Activated naive CD8-positive, alpha-beta T cell treated with anti-CD3 and anti-CD28 coated beads for 36 hours (primary cell): ENCODE measurements around the gene HDGFL2. TPM values are rescaled to one million over a fixed set of nuclear protein-coding genes. Genes with fewer than 3 reads are reported as not detected.

Source experiments
- DNase-seq: peaks from one replicate; pipeline ENCODE4 v3.0.0; 2021
- H3K27ac Mint-ChIP-seq: one replicate; pipeline ENCODE4 v1.8.0; 2022; ENCODE audit warnings: mild to moderate bottlenecking, moderate library complexity, mixed read lengths
- H3K27me3 Mint-ChIP-seq: one replicate; pipeline ENCODE4 v1.8.0; 2022; ENCODE audit warnings: mild to moderate bottlenecking, mixed read lengths
- H3K36me3 Mint-ChIP-seq: one replicate; pipeline ENCODE4 v1.8.0; 2021; ENCODE audit warnings: mild to moderate bottlenecking, mixed read lengths
- H3K4me1 Mint-ChIP-seq: one replicate; pipeline ENCODE4 v1.8.0; 2021; ENCODE audit warnings: mixed read lengths
- H3K4me3 Mint-ChIP-seq: one replicate; pipeline ENCODE4 v1.8.0; 2022; ENCODE audit warnings: mild to moderate bottlenecking, moderate library complexity, mixed read lengths
- H3K9me3 Mint-ChIP-seq: one replicate; pipeline ENCODE4 v1.8.0; 2022; ENCODE audit warnings: mixed read lengths
- total RNA-seq, 2 experiments: library from RNA; stranded (reverse); gene quantifications; one replicate each; pipeline ENCODE4 v1.2.3, GENCODE V29; 2021

Gene HDGFL2
- total RNA-seq = 10 to 100 TPM; 45.5 to 47.0 TPM

DNA sequence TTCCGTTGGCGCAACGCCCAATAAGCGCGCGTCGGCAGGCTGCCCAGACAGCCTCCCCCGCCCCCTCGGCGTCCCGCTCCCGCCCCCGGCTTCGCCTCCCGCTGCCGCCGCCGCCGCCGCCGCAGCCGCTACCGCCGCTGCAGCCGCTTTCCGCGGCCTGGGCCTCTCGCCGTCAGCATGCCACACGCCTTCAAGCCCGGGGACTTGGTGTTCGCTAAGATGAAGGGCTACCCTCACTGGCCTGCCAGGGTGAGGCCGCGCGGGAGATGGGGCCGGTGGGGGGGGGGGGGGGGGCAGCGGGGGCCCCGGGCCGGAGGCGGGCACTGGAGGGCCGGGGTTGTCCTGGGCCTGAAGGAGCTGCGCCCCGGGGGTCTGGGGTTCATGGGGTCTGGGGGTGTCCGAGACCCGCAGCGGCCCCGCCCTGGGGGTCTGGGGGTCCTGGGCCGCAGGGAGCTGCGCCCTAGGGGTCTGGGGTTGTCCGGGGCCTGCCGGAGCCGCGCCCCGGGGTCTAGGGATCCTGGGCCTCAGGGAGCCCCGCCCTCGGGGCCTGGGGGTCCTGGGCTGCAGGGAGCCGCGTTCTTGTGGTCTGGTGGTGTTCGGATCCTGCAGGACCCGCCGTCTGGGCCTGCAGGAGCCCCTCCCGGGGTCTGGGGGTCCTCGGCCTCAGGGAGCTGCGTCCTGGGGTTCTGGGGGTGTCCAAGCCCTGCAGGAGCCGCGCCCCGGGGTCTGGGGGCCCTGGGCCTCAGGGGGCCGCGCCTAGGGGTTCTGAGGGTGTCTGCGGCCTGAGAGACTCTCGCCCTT lies at the start of gene HDGFL2:
HDGFL2 (plus strand) TSS at position 124 of the 801 bp plus-strand sequence; CDS start at position 178, 54 bp downstream.
- peak within 1 kb of the TSS; percentile 63 for H3K27ac Mint-ChIP-seq
- H3K9me3 Mint-ChIP-seq = no peaks in the 10 kb centered on the region
- peak within 1 kb of the TSS; percentile 85 for H3K4me3 Mint-ChIP-seq
- peaks cover 21% of the 10 kb centered on the region for H3K4me1 Mint-ChIP-seq
- no peak for DNase-seq
- H3K27me3 Mint-ChIP-seq = no peaks in the 10 kb centered on the region
- peaks cover 3% of the 10 kb centered on the region for H3K36me3 Mint-ChIP-seq

DNA sequence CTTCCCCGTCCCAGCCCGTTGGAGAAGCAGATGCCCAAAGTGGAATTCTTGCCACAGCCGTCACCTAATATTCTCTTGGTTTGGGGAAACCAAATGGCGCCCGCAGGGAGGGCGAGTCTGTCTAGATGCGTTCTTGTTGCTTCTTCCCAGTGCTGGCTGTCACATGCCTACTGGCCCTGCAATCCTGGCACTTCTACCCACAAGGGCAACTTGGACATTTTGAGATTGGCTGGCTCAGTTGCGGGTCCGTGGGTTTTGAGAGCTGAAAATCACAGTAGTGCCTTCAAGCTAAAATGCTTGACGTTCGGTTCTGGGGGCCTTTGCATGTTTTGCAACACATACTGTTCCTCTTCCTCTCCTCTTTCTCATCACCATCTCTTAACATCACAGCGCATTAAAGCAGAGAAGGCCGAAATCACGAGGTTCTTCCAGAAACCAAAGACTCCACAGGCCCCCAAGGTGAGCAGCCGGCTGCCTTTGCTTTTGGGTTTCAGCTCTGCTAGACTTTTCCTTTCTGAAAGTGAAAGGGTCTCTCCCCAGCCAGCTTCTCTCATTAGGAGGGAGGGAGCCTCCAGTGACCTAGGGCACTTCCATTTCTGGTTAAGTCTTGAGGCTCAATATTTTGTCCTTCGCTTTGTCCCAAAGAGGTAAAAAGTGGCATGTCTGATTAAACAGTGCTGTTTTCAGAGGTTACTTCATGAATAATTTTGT lies 48.5 kb upstream of the HDGFL2 start:
- Mint-ChIP-seq H3K36me3 (peaks cover 17% of the 10 kb centered on the region), H3K4me3 (no peak overlapping the region), H3K27ac (no peak overlapping the region), H3K9me3 (no peaks in the 10 kb centered on the region), H3K4me1 (peaks cover 8% of the 10 kb centered on the region), H3K27me3 (no peaks in the 10 kb centered on the region)
- DNase-seq = no peak

DNA sequence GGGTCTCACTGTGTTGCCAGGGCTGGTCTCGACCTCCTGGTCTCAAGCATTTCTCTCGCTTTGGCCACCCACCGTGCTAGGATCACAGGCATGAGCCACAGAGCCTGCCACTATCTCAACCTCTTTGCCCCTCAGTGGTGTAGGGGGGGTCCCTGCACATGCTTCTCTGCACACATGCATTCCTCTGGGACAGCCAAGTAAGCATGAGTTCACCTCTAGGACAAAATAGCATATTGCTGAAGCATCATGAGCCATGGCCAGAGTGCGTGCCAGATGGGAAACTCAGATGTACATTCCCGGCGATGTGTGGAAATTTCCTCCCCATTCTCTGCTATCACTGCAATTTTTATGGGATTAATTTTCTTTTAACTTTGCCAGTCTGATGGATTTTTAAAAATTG lies 46.6 kb upstream of the HDGFL2 start:
- Mint-ChIP-seq H3K4me3 (no peak overlapping the region), H3K36me3 (peaks cover 29% of the 10 kb centered on the region), H3K27me3 (no peaks in the 10 kb centered on the region), H3K9me3 (no peaks in the 10 kb centered on the region), H3K4me1 (peaks cover 8% of the 10 kb centered on the region), H3K27ac (no peak overlapping the region)
- DNase-seq = no peak

DNA sequence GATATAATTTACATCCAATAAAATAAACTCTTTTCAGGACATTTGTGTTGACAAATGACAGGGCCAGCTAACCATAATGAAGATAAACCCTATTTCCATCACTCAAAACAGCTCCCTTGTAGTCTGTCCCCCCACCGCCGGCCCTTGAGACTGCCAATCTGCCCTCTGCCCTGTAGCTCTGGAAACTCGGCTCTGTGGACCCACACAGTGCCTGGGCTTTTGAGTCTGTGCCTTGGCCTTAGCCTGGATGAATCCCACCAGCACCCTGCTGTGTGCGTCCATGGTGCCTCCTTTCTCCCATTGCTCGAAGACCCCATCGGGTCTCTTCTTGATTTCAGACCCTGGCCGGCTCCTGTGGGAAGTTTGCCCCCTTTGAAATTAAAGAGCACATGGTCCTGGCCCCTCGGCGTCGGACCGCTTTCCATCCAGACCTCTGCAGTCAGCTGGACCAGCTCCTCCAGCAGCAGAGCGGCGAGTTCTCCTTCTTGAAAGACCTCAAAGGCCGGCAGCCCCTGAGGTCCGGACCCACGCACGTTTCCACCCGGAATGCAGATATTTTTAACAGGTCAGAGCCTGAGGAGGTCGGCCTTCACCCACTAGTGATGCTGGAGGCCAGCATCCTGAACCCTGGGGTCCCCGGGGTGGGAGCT lies 43.6 kb upstream of the HDGFL2 start:
- Mint-ChIP-seq H3K27me3 (no peaks in the 10 kb centered on the region), H3K4me1 (peaks cover 4% of the 10 kb centered on the region), H3K36me3 (peaks cover 44% of the 10 kb centered on the region), H3K27ac (no peak overlapping the region), H3K9me3 (no peaks in the 10 kb centered on the region), H3K4me3 (no peak overlapping the region)
- DNase-seq = no peak

DNA sequence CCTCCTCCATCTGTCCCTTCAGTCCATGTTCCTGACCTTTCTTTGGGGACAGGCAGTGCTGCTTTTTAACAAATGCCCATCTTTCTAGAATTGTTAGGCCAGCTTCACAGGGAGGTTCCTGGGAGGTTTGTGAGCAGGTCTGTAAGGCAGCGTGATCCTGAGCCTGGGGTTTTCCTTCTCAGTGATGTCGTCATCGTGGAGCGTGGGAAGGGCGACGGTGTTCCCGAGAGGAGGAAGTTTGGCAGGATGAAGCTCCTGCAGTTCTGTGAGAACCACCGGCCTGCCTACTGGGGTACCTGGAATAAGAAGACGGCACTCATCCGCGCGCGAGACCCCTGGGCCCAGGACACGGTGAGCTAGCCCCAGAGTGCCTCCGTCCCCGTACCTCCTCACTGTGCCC lies 42.8 kb upstream of the HDGFL2 start:
- Mint-ChIP-seq H3K27me3 (no peaks in the 10 kb centered on the region), H3K4me1 (no peaks in the 10 kb centered on the region), H3K27ac (no peak overlapping the region), H3K36me3 (peaks cover 44% of the 10 kb centered on the region), H3K9me3 (no peaks in the 10 kb centered on the region), H3K4me3 (no peak overlapping the region)
- no peak for DNase-seq

DNA sequence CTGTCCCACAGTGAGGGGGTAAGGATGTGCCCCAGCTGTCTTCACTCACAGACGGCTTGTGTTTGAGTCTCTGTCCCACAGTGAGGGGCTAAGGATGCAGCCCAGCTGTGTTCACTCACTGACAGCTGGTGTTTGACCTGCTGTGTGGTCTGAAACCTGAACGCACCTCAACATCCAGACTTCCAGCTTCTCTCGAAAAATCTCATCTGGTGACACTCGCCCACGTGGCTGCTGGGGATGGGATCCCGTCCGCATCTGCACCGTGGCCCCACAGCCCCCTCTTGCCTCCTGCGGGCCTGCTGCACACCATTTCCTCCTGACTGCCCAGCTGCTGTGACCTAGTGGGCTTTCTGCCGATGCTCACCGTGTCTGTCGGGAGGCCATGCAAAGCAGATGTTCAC lies 42.3 kb upstream of the HDGFL2 start:
- no peaks in the 10 kb centered on the region for H3K27me3 Mint-ChIP-seq
- H3K27ac Mint-ChIP-seq = no peak overlapping the region
- H3K9me3 Mint-ChIP-seq = no peaks in the 10 kb centered on the region
- H3K4me1 Mint-ChIP-seq = no peaks in the 10 kb centered on the region
- DNase-seq = no peak
- peaks cover 49% of the 10 kb centered on the region for H3K36me3 Mint-ChIP-seq
- H3K4me3 Mint-ChIP-seq = no peak overlapping the region

DNA sequence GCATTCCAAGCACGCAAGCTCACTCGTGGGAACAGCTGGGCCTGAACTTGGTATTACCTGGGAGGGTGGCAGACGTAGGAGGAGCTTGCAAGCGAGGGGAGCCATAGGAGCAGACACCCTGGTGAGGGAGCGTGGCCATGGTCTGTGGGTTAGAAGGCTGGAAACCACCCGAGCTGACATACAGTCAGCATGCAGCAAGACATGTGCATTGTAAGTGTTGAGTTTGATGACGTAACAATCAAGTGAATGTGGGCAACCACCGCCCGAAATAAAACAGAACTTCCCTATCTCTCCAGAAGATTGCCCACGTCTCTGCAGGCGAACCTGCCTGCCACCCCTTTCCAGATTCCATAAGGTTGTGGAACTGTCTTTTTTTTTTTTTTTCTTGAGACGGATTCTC lies 41.3 kb upstream of the HDGFL2 start:
- H3K9me3 Mint-ChIP-seq = no peaks in the 10 kb centered on the region
- H3K27ac Mint-ChIP-seq = no peak overlapping the region

DNA sequence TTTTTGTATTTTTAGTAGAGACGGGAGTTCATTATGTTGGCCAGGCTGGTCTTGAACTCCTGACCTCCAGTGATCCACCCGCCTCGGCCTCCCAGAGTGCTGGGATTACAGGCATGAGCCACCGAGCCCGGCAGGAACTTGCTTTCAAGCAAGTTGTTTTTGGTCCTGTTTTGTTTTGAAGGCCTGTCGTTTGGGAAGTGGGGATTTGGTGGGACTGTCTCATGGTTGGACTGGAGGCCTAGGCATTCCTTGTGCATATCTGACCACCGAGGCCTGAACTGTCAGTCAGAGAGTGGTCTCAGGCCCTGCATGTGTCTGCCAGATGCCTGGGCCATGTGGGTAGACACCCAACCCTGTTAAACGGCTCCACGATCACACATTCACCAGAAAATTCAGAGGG lies 40.8 kb upstream of the HDGFL2 start:
- Mint-ChIP-seq H3K36me3 (peaks cover 50% of the 10 kb centered on the region), H3K27ac (no peak overlapping the region), H3K4me1 (no peaks in the 10 kb centered on the region), H3K27me3 (no peaks in the 10 kb centered on the region), H3K4me3 (no peak overlapping the region), H3K9me3 (no peaks in the 10 kb centered on the region)
- no peak for DNase-seq

More for the DNA sequence above, 41.3 kb upstream of the HDGFL2 start:
- H3K36me3 Mint-ChIP-seq = peaks cover 52% of the 10 kb centered on the region
- no peak overlapping the region for H3K4me3 Mint-ChIP-seq
- DNase-seq = no peak
- no peaks in the 10 kb centered on the region for H3K4me1 Mint-ChIP-seq
- H3K27me3 Mint-ChIP-seq = no peaks in the 10 kb centered on the region

DNA sequence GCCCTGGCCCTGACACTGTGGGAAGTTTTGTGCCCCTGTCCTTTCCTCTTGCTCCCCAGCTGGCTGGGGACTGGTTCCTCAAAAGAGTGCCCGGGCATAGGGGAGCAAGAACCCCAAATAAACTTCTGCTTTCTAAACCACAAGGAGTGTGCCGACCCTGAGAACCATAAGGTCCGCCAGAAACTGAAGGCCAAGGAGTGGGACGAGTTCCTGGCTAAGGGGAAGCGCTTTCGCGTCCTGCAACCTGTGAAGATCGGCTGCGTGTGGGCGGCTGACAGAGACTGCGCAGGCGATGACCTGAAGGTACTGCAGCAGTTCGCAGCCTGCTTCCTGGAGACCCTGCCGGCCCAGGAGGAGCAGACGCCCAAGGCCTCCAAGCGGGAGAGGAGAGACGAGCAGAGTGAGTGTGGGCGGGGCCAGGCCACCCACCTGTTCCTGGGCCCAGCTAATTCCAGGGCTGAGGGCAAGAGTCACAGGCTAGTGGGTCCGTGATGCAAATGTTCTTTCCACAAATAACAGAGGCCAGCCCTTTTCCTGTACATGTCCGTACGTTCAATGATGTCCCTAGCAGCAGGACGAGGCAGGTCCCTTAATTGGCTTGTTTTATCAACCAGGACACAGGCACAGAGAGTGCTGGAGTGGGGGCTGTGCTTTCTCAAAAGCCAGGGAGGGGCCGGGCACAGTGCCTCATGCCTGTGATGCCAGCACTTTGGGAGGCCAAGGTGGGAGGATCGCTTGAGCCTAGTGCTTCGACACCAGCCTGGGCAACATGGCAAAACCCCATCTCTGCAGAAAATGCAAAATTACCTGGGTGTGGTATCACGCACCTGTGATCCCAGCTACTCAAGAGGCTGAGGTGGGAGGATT lies 40.1 kb upstream of the HDGFL2 start:
- Mint-ChIP-seq H3K4me1 (no peaks in the 10 kb centered on the region), H3K4me3 (no peak overlapping the region), H3K27ac (no peak overlapping the region), H3K36me3 (peaks cover 50% of the 10 kb centered on the region), H3K27me3 (no peaks in the 10 kb centered on the region), H3K9me3 (no peaks in the 10 kb centered on the region)
- no peak for DNase-seq

DNA sequence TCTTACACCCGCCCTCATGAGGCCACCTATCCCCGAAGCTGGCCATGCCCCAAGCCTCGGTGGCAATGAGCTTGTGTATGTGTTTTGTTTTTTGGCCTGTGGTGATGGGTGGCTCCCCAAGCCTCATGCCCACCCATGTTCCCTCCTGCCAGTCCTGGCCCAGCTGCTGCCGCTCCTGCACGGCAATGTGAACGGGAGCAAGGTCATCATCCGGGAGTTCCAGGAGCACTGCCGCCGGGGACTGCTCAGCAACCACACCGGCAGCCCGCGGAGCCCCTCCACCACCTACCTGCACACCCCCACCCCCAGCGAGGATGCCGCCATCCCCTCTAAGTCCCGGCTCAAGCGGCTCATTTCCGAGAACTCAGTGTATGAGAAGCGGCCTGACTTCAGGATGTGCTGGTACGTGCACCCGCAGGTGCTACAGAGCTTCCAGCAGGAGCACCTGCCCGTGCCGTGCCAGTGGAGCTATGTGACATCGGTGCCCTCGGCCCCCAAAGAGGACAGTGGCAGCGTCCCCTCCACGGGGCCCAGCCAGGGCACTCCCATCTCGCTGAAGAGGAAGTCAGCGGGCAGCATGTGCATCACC lies 39.1 kb upstream of the HDGFL2 start:
- no peaks in the 10 kb centered on the region for H3K27me3 Mint-ChIP-seq
- H3K4me3 Mint-ChIP-seq = no peak overlapping the region
- H3K4me1 Mint-ChIP-seq = no peaks in the 10 kb centered on the region
- H3K27ac Mint-ChIP-seq = no peak overlapping the region
- peaks cover 51% of the 10 kb centered on the region for H3K36me3 Mint-ChIP-seq
- no peak for DNase-seq
- H3K9me3 Mint-ChIP-seq = no peaks in the 10 kb centered on the region

DNA sequence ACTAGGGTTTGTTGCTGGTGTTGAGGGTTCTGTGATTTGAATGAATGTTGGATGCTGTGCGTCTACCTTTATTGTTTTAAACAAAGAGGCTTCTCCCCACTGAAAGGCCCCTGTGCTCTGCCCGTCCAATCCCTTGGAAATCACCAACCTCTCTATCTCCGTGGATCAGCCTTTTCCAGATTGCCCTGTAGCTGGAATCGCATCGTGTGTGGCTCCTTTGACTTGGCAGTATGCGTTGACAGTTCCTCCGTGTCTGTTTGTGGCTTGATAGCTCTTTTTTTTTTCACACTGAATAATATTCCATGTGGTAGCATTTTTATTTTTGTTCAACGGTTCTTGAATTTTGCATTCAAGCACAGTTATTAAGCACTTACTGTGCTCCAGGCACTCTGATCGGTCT lies 37.7 kb upstream of the HDGFL2 start:
- Mint-ChIP-seq H3K27me3 (no peaks in the 10 kb centered on the region), H3K9me3 (no peaks in the 10 kb centered on the region), H3K27ac (no peak overlapping the region), H3K4me1 (no peaks in the 10 kb centered on the region), H3K36me3 (peaks cover 52% of the 10 kb centered on the region), H3K4me3 (no peak overlapping the region)
- no peak for DNase-seq

DNA sequence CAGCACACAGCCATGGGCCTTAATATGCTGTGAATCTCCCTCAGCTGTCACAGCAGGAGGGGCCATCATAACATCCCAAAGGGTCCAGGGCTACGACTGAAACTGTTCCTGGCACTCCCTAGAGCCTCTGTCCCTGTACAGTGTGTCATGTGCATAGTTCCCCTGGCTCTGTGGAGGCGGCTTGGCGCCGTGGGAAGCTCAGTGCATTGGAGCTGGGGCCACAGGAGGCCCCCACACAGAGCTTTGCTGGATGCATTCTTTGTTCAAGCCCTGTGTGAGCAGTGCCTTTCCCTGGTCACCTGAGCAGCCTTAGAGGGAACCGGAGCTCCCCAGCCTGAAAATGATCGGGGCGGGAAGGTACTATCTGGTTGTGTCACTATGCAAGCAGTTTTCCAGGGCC lies 35.9 kb upstream of the HDGFL2 start:
- no peaks in the 10 kb centered on the region for H3K27me3 Mint-ChIP-seq
- peaks cover 48% of the 10 kb centered on the region for H3K36me3 Mint-ChIP-seq
- H3K9me3 Mint-ChIP-seq = no peaks in the 10 kb centered on the region
- DNase-seq = no peak
- no peak overlapping the region for H3K4me3 Mint-ChIP-seq
- H3K27ac Mint-ChIP-seq = no peak overlapping the region
- H3K4me1 Mint-ChIP-seq = no peaks in the 10 kb centered on the region

DNA sequence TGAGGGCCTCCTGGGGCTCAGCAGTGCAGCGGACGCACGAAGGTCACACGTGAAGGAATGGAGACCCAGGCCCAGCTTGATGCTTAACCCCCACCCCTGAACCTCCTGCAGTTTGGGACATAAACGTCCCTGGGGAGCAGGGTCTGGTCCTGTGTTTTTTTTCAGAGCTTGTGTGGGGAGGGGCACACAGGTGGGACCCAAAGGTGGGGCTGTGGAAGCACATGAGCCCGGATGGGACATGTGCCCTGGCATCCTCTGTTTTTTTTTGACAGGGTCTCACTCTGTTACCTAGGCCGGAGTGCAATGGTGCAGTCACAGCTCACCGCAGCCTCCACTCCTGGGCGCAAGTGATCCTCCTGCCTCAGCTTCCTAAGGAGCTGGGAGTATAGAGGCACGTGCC lies 35.0 kb upstream of the HDGFL2 start:
- H3K4me1 Mint-ChIP-seq = no peaks in the 10 kb centered on the region
- no peak overlapping the region for H3K27ac Mint-ChIP-seq
- DNase-seq = no peak
- H3K27me3 Mint-ChIP-seq = no peaks in the 10 kb centered on the region
- no peaks in the 10 kb centered on the region for H3K9me3 Mint-ChIP-seq
- H3K4me3 Mint-ChIP-seq = no peak overlapping the region
- H3K36me3 Mint-ChIP-seq = peaks cover 45% of the 10 kb centered on the region

DNA sequence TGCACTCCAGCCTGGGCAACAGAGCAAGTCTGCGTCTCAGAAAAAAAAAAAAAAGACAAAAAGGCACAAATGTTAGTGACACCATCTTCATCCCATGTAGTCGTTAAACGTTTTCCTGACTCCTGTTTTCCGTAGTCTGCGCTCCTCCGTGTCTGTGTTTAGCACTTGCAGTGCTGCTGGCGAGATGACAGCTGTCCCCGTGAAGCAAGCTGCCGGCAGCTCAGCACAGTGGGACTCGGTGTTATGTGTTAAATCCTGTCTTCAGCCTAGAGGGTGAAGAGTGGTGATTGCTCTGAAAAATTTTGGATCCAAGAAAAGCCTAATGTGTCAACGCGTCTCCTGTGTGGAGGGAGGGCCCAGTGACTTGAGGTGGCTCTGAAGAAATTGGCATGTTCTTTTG lies 32.9 kb upstream of the HDGFL2 start:
- Mint-ChIP-seq H3K9me3 (no peaks in the 10 kb centered on the region), H3K27ac (no peak overlapping the region), H3K4me1 (no peaks in the 10 kb centered on the region), H3K36me3 (peaks cover 38% of the 10 kb centered on the region), H3K27me3 (no peaks in the 10 kb centered on the region), H3K4me3 (no peak overlapping the region)
- no peak for DNase-seq
